ENCODE results near the gene HCRTR2. TPM values are rescaled to one million over a fixed set of nuclear protein-coding genes. Genes with fewer than 3 reads are reported as not detected.

Gene HCRTR2
- total RNA-seq, 1 experiment from 2014 or later = not detected

GRCh38 chr6:55198715-55199114 lies 24.4 kb downstream of the HCRTR2 start (continued):
- TF ChIP-seq CBFB (CRISPR knock-in tag; IDR thresholded peaks at IDR 0.05; ENCODE audit: low read depth) (no peak), NR3C1 (CRISPR knock-in tag; conservative IDR thresholded peaks at IDR 0.05; ENCODE audit: low read depth) (no peak), FOXK1 (CRISPR knock-in tag; IDR thresholded peaks at IDR 0.05) (no peak), ZNF263 (CRISPR knock-in tag; IDR thresholded peaks at IDR 0.05; ENCODE audit: low read depth) (no peak), ZNF138 (CRISPR knock-in tag; conservative IDR thresholded peaks at IDR 0.05) (no peak), FOXP1 (CRISPR knock-in tag; IDR thresholded peaks at IDR 0.05; ENCODE audit: borderline replicate concordance) (no peak), MAX (CRISPR knock-in tag; IDR thresholded peaks at IDR 0.05) (no peak), NFE2L1 (CRISPR knock-in tag; IDR thresholded peaks at IDR 0.05) (no peak), ZBTB43 (CRISPR knock-in tag; IDR thresholded peaks at IDR 0.05) (no peak), KAT7 (CRISPR knock-in tag; IDR thresholded peaks at IDR 0.05; ENCODE audit: borderline replicate concordance) (no peak), PRRX2 (CRISPR knock-in tag; IDR thresholded peaks at IDR 0.05) (no peak)

GRCh38 chr6:55199239-55199638 lies 24.9 kb downstream of the HCRTR2 start:
- DNase-seq (ENCODE audit: low spot score) = no peak
- H3K9me3 Mint-ChIP-seq = peaks cover 7% of the 10 kb centered on the region
- no peaks in the 10 kb centered on the region for H3K36me3 Mint-ChIP-seq
- TF ChIP-seq USF2 (CRISPR knock-in tag; IDR thresholded peaks at IDR 0.05) = no peak
- no peak for TF ChIP-seq ZNF232 (CRISPR knock-in tag; IDR thresholded peaks at IDR 0.05)
- no peak for TF ChIP-seq ZNF317 (CRISPR knock-in tag; IDR thresholded peaks at IDR 0.05; ENCODE audit: borderline replicate concordance, low read depth)
- TF ChIP-seq ATF1 (CRISPR knock-in tag; IDR thresholded peaks at IDR 0.05) = no peak
- no peak for TF ChIP-seq MXD4 (CRISPR knock-in tag; IDR thresholded peaks at IDR 0.05; ENCODE audit: borderline replicate concordance)
- TF ChIP-seq MAX (CRISPR knock-in tag; IDR thresholded peaks at IDR 0.05) = no peak
- no peak for TF ChIP-seq GRHL2 (CRISPR knock-in tag; IDR thresholded peaks at IDR 0.05; ENCODE audit: insufficient replicate concordance, severe bottlenecking)
- no peak for TF ChIP-seq ZNF416 (CRISPR knock-in tag; IDR thresholded peaks at IDR 0.05)
- TF ChIP-seq TEAD4 (CRISPR knock-in tag; IDR thresholded peaks at IDR 0.05) = no peak
- TF ChIP-seq STAT6 (CRISPR knock-in tag; conservative IDR thresholded peaks at IDR 0.05; ENCODE audit: low read depth) = no peak
- TF ChIP-seq AR (CRISPR knock-in tag; IDR thresholded peaks at IDR 0.05) = no peak
- TF ChIP-seq SMAD4 (CRISPR knock-in tag; IDR thresholded peaks at IDR 0.05) = no peak
- no peak for TF ChIP-seq FOXK1 (CRISPR knock-in tag; IDR thresholded peaks at IDR 0.05)
- TF ChIP-seq ZBTB21 (CRISPR knock-in tag; IDR thresholded peaks at IDR 0.05; ENCODE audit: borderline replicate concordance) = no peak
- TF ChIP-seq ERG (CRISPR knock-in tag; IDR thresholded peaks at IDR 0.05) = no peak
- no peak for TF ChIP-seq NFE2L1 (CRISPR knock-in tag; IDR thresholded peaks at IDR 0.05)
- no peak for TF ChIP-seq ZNF512 (CRISPR knock-in tag; IDR thresholded peaks at IDR 0.05; ENCODE audit: borderline replicate concordance)
- no peak for TF ChIP-seq SP1 (CRISPR knock-in tag; conservative IDR thresholded peaks at IDR 0.05)
- no peak for TF ChIP-seq ELF4 (CRISPR knock-in tag; IDR thresholded peaks at IDR 0.05; ENCODE audit: low read depth)
- no peaks in the 10 kb centered on the region for H3K27me3 Mint-ChIP-seq (ENCODE audit: low read depth)
- H3K27ac Mint-ChIP-seq = no peak overlapping the region
- POLR2A ChIA-PET = no interaction called here
- H3K4me1 Mint-ChIP-seq = no peaks in the 10 kb centered on the region
- no peak for ATAC-seq
- H3K4me3 Mint-ChIP-seq = no peak overlapping the region
- CTCF ChIA-PET = no interaction called here
